Nephron (organoid): ENCODE data around the gene LPP.
"Not testable (repeated sequence)": the region's sequence is repeated elsewhere in the genome, so short reads cannot be mapped to it uniquely, and the experiment has no call there.

Source experiments
- H3K27ac Mint-ChIP-seq, 3 experiments: 2 replicates each; pipeline ENCODE4 v1.8.0; 2020; ENCODE audit warnings: mixed read lengths in 3 of 3, mild to moderate bottlenecking in 2 of 3, moderate library complexity in 1 of 3
- H3K27me3 Mint-ChIP-seq: 2 replicates; pipeline ENCODE4 v1.8.0; 2021; ENCODE audit warnings: low read depth, mild to moderate bottlenecking, moderate library complexity, mixed read lengths
- H3K36me3 Mint-ChIP-seq: 2 replicates; pipeline ENCODE4 v1.8.0; 2020; ENCODE audit warnings: low read depth, mixed read lengths
- H3K4me1 Mint-ChIP-seq: 2 replicates; pipeline ENCODE4 v1.8.0; 2020; ENCODE audit warnings: mixed read lengths
- H3K4me3 Mint-ChIP-seq, 3 experiments: 2 replicates each; pipeline ENCODE4 v1.8.0; 2020; ENCODE audit warnings: mild to moderate bottlenecking in 3 of 3, mixed read lengths in 3 of 3, moderate library complexity in 2 of 3
- H3K9me3 Mint-ChIP-seq: 2 replicates; pipeline ENCODE4 v1.8.0; 2020; ENCODE audit warnings: mixed read lengths
- TF ChIP-seq, protein P1 (sequence below), 3 experiments: fragments of 200-600 bp; sonication (generic); IDR thresholded peaks; one replicate each; pipeline ENCODE4 v1.5.0; 2021; ENCODE audit warnings: antibody characterized with exemption in 3 of 3; ENCODE audit not compliant: unreplicated experiment in 3 of 3

The LPP gene

DNA sequence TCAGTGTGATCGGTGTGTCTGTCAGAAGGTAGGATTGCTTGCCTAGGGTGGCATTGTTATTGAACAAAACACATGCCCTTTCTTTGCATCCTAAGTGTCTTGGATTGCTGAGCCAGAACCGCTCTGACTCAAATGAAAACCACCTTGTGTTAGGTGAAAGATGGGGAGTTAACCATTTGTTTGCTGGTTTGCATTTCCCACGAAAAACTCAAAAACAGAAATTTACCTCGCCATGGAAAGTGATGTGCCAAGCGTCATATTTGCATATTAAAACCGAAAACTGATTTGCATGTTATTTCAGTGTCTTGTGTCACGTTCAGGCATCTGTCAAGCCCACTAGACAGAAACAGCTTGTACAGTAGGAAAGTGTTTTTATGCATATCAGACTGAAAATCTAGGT is 543.2 kb downstream of the LPP start:
- Mint-ChIP-seq H3K36me3 (no peaks in the 10 kb centered on the region), H3K4me1 (peaks cover 12% of the 10 kb centered on the region), H3K4me3 (no peak overlapping the region), H3K9me3 (no peaks in the 10 kb centered on the region), H3K27ac (no peak overlapping the region), H3K27me3 (no peaks in the 10 kb centered on the region)
- TF ChIP-seq, protein P1, sequence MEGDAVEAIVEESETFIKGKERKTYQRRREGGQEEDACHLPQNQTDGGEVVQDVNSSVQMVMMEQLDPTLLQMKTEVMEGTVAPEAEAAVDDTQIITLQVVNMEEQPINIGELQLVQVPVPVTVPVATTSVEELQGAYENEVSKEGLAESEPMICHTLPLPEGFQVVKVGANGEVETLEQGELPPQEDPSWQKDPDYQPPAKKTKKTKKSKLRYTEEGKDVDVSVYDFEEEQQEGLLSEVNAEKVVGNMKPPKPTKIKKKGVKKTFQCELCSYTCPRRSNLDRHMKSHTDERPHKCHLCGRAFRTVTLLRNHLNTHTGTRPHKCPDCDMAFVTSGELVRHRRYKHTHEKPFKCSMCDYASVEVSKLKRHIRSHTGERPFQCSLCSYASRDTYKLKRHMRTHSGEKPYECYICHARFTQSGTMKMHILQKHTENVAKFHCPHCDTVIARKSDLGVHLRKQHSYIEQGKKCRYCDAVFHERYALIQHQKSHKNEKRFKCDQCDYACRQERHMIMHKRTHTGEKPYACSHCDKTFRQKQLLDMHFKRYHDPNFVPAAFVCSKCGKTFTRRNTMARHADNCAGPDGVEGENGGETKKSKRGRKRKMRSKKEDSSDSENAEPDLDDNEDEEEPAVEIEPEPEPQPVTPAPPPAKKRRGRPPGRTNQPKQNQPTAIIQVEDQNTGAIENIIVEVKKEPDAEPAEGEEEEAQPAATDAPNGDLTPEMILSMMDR (IDR thresholded peaks at IDR 0.05; ENCODE audit: unreplicated experiment in 3 of 3), result no peak

DNA sequence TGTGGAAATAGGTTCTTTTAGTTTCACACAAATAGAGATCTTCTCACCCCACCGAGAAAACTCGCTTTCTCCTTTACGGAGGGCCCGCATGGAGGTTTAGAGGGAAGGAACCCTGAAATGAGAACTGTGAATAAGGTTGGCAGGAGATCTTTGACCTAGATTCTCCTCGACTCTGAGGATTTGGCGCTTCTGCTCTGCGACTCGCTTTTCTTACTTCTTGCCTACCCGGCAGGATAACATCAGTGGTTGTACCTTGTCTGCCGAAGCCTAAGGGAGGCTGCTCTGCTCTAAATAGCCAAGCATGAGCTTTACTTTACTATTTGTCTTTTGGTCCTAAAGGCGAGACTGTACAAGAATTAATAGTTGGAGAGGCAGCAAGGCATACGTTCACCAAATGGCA is 544.5 kb downstream of the LPP start:
- H3K4me3 Mint-ChIP-seq, result no peak overlapping the region
- TF ChIP-seq, protein P1 (IDR thresholded peaks at IDR 0.05; ENCODE audit: unreplicated experiment in 3 of 3), result no peak
- H3K9me3 Mint-ChIP-seq, result no peaks in the 10 kb centered on the region
- no peak overlapping the region for H3K27ac Mint-ChIP-seq
- H3K4me1 Mint-ChIP-seq, result peaks cover 12% of the 10 kb centered on the region
- H3K27me3 Mint-ChIP-seq, result no peaks in the 10 kb centered on the region
- H3K36me3 Mint-ChIP-seq, result no peaks in the 10 kb centered on the region

- no peak overlapping the region for H3K27ac Mint-ChIP-seq
- H3K9me3 Mint-ChIP-seq, result no peaks in the 10 kb centered on the region
- no peaks in the 10 kb centered on the region for H3K36me3 Mint-ChIP-seq
- no peak overlapping the region for H3K4me3 Mint-ChIP-seq
- H3K4me1 Mint-ChIP-seq, result peaks cover 7% of the 10 kb centered on the region
- no peaks in the 10 kb centered on the region for H3K27me3 Mint-ChIP-seq
- TF ChIP-seq, protein P1 (IDR thresholded peaks at IDR 0.05; ENCODE audit: unreplicated experiment in 3 of 3), result no peak
Measured at GRCh38 chr3:188700501-188700900, 546.5 kb downstream of the LPP start.

DNA sequence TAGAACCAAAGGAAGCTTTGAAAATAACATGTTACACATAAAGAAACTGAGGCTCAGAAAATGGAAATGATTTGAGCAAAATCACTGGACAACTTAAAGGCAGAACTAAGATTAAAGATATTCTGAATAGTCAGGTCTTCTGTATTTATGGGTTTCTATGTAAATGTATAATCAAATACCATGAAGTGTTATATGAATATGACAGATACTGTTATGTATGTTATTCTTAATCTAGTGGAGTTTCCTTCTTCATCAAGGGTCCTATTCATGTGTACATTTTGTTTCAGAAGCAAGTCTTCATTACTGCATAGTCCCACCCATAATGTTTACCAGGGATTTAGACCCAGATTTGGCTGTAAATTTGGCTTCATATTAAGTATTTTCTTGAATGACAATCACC is 547.0 kb downstream of the LPP start:
- Mint-ChIP-seq H3K36me3 (no peaks in the 10 kb centered on the region), H3K4me1 (peaks cover 7% of the 10 kb centered on the region), H3K4me3 (no peak overlapping the region), H3K27me3 (no peaks in the 10 kb centered on the region), H3K9me3 (no peaks in the 10 kb centered on the region), H3K27ac (no peak overlapping the region)
- TF ChIP-seq, protein P1 (IDR thresholded peaks at IDR 0.05; ENCODE audit: unreplicated experiment in 3 of 3), result no peak

GRCh38 chr3:188701485-188701969 is 547.6 kb downstream of the LPP start:
- Mint-ChIP-seq H3K4me3 (no peak overlapping the region), H3K27me3 (no peaks in the 10 kb centered on the region), H3K4me1 (peaks cover 7% of the 10 kb centered on the region), H3K27ac (no peak overlapping the region), H3K36me3 (no peaks in the 10 kb centered on the region), H3K9me3 (no peaks in the 10 kb centered on the region)
- TF ChIP-seq, protein P1 (IDR thresholded peaks at IDR 0.05; ENCODE audit: unreplicated experiment in 3 of 3), result no peak

GRCh38 chr3:188702028-188702427 is 548.1 kb downstream of the LPP start:
- H3K27me3 Mint-ChIP-seq, H3K36me3 Mint-ChIP-seq, H3K4me3 Mint-ChIP-seq, H3K4me1 Mint-ChIP-seq, H3K9me3 Mint-ChIP-seq: not testable (repeated sequence)
- H3K27ac Mint-ChIP-seq, result peak overlapping the region in 1 of 3 experiments; percentile 4
